H9 (cell line): ENCODE results near the gene SIPA1L3. TPM values are rescaled to one million over a fixed set of nuclear protein-coding genes. Genes with fewer than 3 reads are reported as not detected.

Experiments
- DNase-seq: peaks from one replicate; pipeline ENCODE4 v3.0.0-alpha.2; 2017
- H2AFZ ChIP-seq: one replicate; pipeline ENCODE4 v1.6.1; 2013; ENCODE audit warnings: mild to moderate bottlenecking, low read length, control low read depth, moderate library complexity
- H2AK5ac ChIP-seq: 2 replicates; pipeline ENCODE4 v1.6.1; 2013; ENCODE audit warnings: low read length, control low read depth, mixed read lengths; ENCODE audit not compliant: insufficient read length
- H2BK120ac ChIP-seq: one replicate; pipeline ENCODE4 v1.6.1; 2013; ENCODE audit warnings: low read depth, mild to moderate bottlenecking, low read length, control low read depth, inconsistent platforms; ENCODE audit not compliant: poor library complexity, severe bottlenecking
- H2BK12ac ChIP-seq: 2 replicates; pipeline ENCODE4 v1.6.1; 2013; ENCODE audit warnings: low read length, control low read depth, mixed read lengths, low read depth; ENCODE audit not compliant: insufficient read length
- H2BK15ac ChIP-seq: 2 replicates; pipeline ENCODE4 v1.6.1; 2013; ENCODE audit warnings: low read depth, low read length, control low read depth
- H2BK20ac ChIP-seq: one replicate; pipeline ENCODE4 v1.6.1; 2013; ENCODE audit warnings: low read depth, mild to moderate bottlenecking, low read length, control low read depth, inconsistent platforms; ENCODE audit not compliant: poor library complexity, severe bottlenecking
- H2BK5ac ChIP-seq: 2 replicates; pipeline ENCODE4 v1.6.1; 2013; ENCODE audit warnings: low read length, control low read depth, mixed read lengths; ENCODE audit not compliant: insufficient read length
- H3K14ac ChIP-seq: 2 replicates; pipeline ENCODE4 v1.6.1; 2013; ENCODE audit warnings: low read length, control low read depth; ENCODE audit not compliant: insufficient read depth
- H3K18ac ChIP-seq: 2 replicates; pipeline ENCODE4 v1.6.1; 2013; ENCODE audit warnings: low read depth, mild to moderate bottlenecking, mixed read lengths, low read length, control low read depth; ENCODE audit not compliant: insufficient read length
- H3K23ac ChIP-seq: 2 replicates; pipeline ENCODE4 v1.6.1; 2013; ENCODE audit warnings: low read length, control low read depth, mixed read lengths, low read depth; ENCODE audit not compliant: insufficient read length
- H3K23me2 ChIP-seq: 2 replicates; pipeline ENCODE4 v1.6.1; 2013; ENCODE audit warnings: low read depth, mild to moderate bottlenecking, mixed read lengths, low read length, control low read depth; ENCODE audit not compliant: insufficient read length, poor library complexity, severe bottlenecking
- H3K27ac ChIP-seq: 2 replicates; pipeline ENCODE4 v1.5.1; 2013; ENCODE audit warnings: low read length, control low read depth, mixed read lengths, low read depth; ENCODE audit not compliant: insufficient read length
- H3K27me3 ChIP-seq: 2 replicates; pipeline ENCODE4 v1.6.1; 2013; ENCODE audit warnings: low read length, control low read depth, inconsistent platforms; ENCODE audit not compliant: insufficient read depth
- H3K4ac ChIP-seq: 2 replicates; pipeline ENCODE4 v1.6.1; 2013; ENCODE audit warnings: low read depth, mild to moderate bottlenecking, control low read depth, inconsistent platforms, low read length, moderate library complexity
- H3K4me1 ChIP-seq: 2 replicates; pipeline ENCODE4 v1.6.1; 2013; ENCODE audit warnings: low read length, control low read depth, inconsistent platforms; ENCODE audit not compliant: insufficient read depth
- H3K4me2 ChIP-seq: 2 replicates; pipeline ENCODE4 v1.6.1; 2013; ENCODE audit warnings: low read length, control low read depth, mixed read lengths; ENCODE audit not compliant: insufficient read length, insufficient read depth
- H3K56ac ChIP-seq: 2 replicates; pipeline ENCODE4 v1.6.1; 2013; ENCODE audit warnings: low read depth, mild to moderate bottlenecking, mixed read lengths, low read length, control low read depth; ENCODE audit not compliant: insufficient read length
- H3K79me1 ChIP-seq: 2 replicates; pipeline ENCODE4 v1.6.1; 2013; ENCODE audit warnings: low read depth, mild to moderate bottlenecking, moderate library complexity, low read length, control low read depth, inconsistent platforms; ENCODE audit not compliant: insufficient read depth, poor library complexity, severe bottlenecking
- H3K79me2 ChIP-seq: 2 replicates; pipeline ENCODE4 v1.6.1; 2013; ENCODE audit warnings: low read length, control low read depth, inconsistent platforms; ENCODE audit not compliant: insufficient read depth
- H3K9ac ChIP-seq: 2 replicates; pipeline ENCODE4 v1.6.1; 2013; ENCODE audit warnings: low read length, control low read depth, mixed read lengths; ENCODE audit not compliant: insufficient read length; ENCODE audit errors: extremely low read depth
- H3K9me3 ChIP-seq: one replicate; pipeline ENCODE4 v1.6.1; 2013; ENCODE audit warnings: low read depth, low read length, inconsistent platforms; ENCODE audit not compliant: control insufficient read depth
- H3T11ph ChIP-seq: one replicate; pipeline ENCODE4 v1.6.1; 2013; ENCODE audit warnings: mild to moderate bottlenecking, low read length, control low read depth, inconsistent platforms
- H4K20me1 ChIP-seq: one replicate; pipeline ENCODE4 v1.6.1; 2013; ENCODE audit not compliant: control insufficient read depth, insufficient read length, insufficient read depth
- H4K5ac ChIP-seq: 2 replicates; pipeline ENCODE4 v1.6.1; 2013; ENCODE audit warnings: low read depth, mild to moderate bottlenecking, mixed read lengths, low read length, control low read depth; ENCODE audit not compliant: insufficient read length
- H4K8ac ChIP-seq: replicated peaks from 2 replicates; pipeline ENCODE4 v1.6.1; 2013; ENCODE audit warnings: low read length, control low read depth, mixed read lengths, low read depth; ENCODE audit not compliant: insufficient read length
- H4K91ac ChIP-seq: 2 replicates; pipeline ENCODE4 v1.6.1; 2013; ENCODE audit warnings: low read depth, mild to moderate bottlenecking, moderate library complexity, mixed read lengths, low read length, control low read depth; ENCODE audit not compliant: insufficient read length
- H3K27ac Mint-ChIP-seq, 3 experiments: 2 replicates in 2 of 3; 3 replicates in 1 of 3; pipeline ENCODE4 v1.8.0; 2020 to 2021; ENCODE audit warnings: mixed read lengths in 3 of 3, mild to moderate bottlenecking in 1 of 3, moderate library complexity in 1 of 3
- H3K27me3 Mint-ChIP-seq: 2 replicates; pipeline ENCODE4 v1.8.0; 2021; ENCODE audit warnings: low read depth, mild to moderate bottlenecking, moderate library complexity, mixed read lengths
- H3K36me3 Mint-ChIP-seq, 3 experiments: 2 replicates in 2 of 3; 3 replicates in 1 of 3; pipeline ENCODE4 v1.8.0; 2020 to 2021; ENCODE audit warnings: low read depth in 3 of 3, mixed read lengths in 3 of 3; ENCODE audit not compliant: insufficient read depth in 1 of 3
- H3K4me1 Mint-ChIP-seq, 2 experiments: 2 replicates each; pipeline ENCODE4 v1.8.0; 2020; ENCODE audit warnings: mixed read lengths in 2 of 2
- H3K4me3 Mint-ChIP-seq, 2 experiments: 2 replicates in 1 of 2; 3 replicates in 1 of 2; pipeline ENCODE4 v1.8.0; 2020 to 2021; ENCODE audit warnings: mild to moderate bottlenecking in 2 of 2, mixed read lengths in 2 of 2, moderate library complexity in 1 of 2
- H3K9me3 Mint-ChIP-seq, 2 experiments: 2 replicates in 1 of 2; 3 replicates in 1 of 2; pipeline ENCODE4 v1.8.0; 2020; ENCODE audit warnings: mild to moderate bottlenecking in 2 of 2, mixed read lengths in 2 of 2, moderate library complexity in 1 of 2
- WGBS: extraction: QIAGEN DNeasy Blood & Tissue Kit; methylation state at CpG from one replicate; pipeline ENCODE4 v1.1.7; 2013; ENCODE audit warnings: missing lambda C conversion rate, low lambda C conversion rate, mixed read lengths; ENCODE audit not compliant: insufficient read length; ENCODE audit errors: extremely low coverage; 5-methylcytosine and 5-hydroxymethylcytosine counted together
- total RNA-seq: library from RNA; stranded (reverse); gene quantifications from 2 replicates; pipeline ENCODE4 v1.2.1, GENCODE V29; 2021
- TF ChIP-seq, protein P1 (sequence below): fragments of 200-600 bp; sonication (generic); conservative IDR thresholded peaks from 3 replicates; pipeline ENCODE4 v1.8.0; 2021; ENCODE audit warnings: antibody characterized with exemption, mild to moderate bottlenecking

SIPA1L3 gene
- total RNA-seq, 1 experiment from 2014 or later: 40.1 TPM

GRCh38 chr19:37936166-37936565 is 29.2 kb downstream of the SIPA1L3 start:
- Histone ChIP-seq H2BK120ac (no peak overlapping the region), H3K79me2 (peaks cover 6% of the 10 kb centered on the region; the same call in 1 of the 2 replicates), H3K27ac (no peak overlapping the region), H3K9me3 (peaks cover 6% of the 10 kb centered on the region), H4K20me1 (no peaks in the 10 kb centered on the region), H3T11ph (no peak overlapping the region), H2AK5ac (no peak overlapping the region), H3K9ac (no peak overlapping the region), H3K4me2 (no peak overlapping the region), H4K8ac (no peak overlapping the region), H3K23me2 (peaks cover 5% of the 10 kb centered on the region), H3K14ac (no peak overlapping the region), H2BK5ac (no peak overlapping the region), H2BK12ac (no peak overlapping the region), H2AFZ (no peak overlapping the region), H2BK20ac (no peak overlapping the region), H3K4me1 (peaks cover 5% of the 10 kb centered on the region), H3K79me1 (peaks cover 12% of the 10 kb centered on the region), H2BK15ac (no peak overlapping the region), H3K56ac (no peak overlapping the region), H4K91ac (no peak overlapping the region), H3K23ac (no peak overlapping the region), H3K18ac (no peak overlapping the region), H4K5ac (no peak overlapping the region), H3K27me3 (no peaks in the 10 kb centered on the region), H3K4ac (no peak overlapping the region)
- TF ChIP-seq, protein P1, sequence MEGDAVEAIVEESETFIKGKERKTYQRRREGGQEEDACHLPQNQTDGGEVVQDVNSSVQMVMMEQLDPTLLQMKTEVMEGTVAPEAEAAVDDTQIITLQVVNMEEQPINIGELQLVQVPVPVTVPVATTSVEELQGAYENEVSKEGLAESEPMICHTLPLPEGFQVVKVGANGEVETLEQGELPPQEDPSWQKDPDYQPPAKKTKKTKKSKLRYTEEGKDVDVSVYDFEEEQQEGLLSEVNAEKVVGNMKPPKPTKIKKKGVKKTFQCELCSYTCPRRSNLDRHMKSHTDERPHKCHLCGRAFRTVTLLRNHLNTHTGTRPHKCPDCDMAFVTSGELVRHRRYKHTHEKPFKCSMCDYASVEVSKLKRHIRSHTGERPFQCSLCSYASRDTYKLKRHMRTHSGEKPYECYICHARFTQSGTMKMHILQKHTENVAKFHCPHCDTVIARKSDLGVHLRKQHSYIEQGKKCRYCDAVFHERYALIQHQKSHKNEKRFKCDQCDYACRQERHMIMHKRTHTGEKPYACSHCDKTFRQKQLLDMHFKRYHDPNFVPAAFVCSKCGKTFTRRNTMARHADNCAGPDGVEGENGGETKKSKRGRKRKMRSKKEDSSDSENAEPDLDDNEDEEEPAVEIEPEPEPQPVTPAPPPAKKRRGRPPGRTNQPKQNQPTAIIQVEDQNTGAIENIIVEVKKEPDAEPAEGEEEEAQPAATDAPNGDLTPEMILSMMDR: no peak
- DNase-seq: no peak
- H3K4me3 Mint-ChIP-seq: no peak overlapping the region
- H3K36me3 Mint-ChIP-seq: peaks cover 33 to 43% (median 38%) of the 10 kb centered on the region in 3 experiments
- no peaks in the 10 kb centered on the region for H3K27me3 Mint-ChIP-seq
- H3K4me1 Mint-ChIP-seq: peaks cover 25 to 35% of the 10 kb centered on the region in 2 experiments
- no peak overlapping the region for H3K27ac Mint-ChIP-seq
- no CpG with 5 or more reads among the region's 2 CpGs for WGBS
- peaks cover 25 to 26% of the 10 kb centered on the region in 2 experiments for H3K9me3 Mint-ChIP-seq
